Panc1 (cell line): ENCODE results near the gene ADSS2. TPM values are rescaled to one million over a fixed set of nuclear protein-coding genes. Genes with fewer than 3 reads are reported as not detected.

Source experiments
- ATAC-seq: fragments of 200-7000 bp; cut with Tn5 transposase; 2 replicates; pipeline ENCODE4 v1.9.1; 2020; ENCODE audit warnings: mild to moderate bottlenecking, moderate library complexity
- BruUV-seq: library from RNA; stranded (reverse); fragments of 400-500 nt; replicated peaks from 2 replicates; lab custom pipeline; 2021; lab: Mats Ljungman, UMichigan
- CTCF ChIA-PET: fragments of 300-600 bp; sonication (Branson Sonifier 250); formaldehyde crosslinking; loops from one replicate; lab custom pipeline; 2022; ENCODE audit warnings: antibody characterized with exemption; lab: Charles Lee
- POLR2A ChIA-PET: fragments of 300-600 bp; sonication (Branson Sonifier 250); formaldehyde crosslinking; loops from one replicate; lab custom pipeline; 2022; ENCODE audit warnings: antibody characterized with exemption; lab: Charles Lee
- DNase-seq: peaks from one replicate; pipeline ENCODE4 v3.0.0-alpha.2; 2010; ENCODE audit warnings: low read depth, low spot score
- H3K27ac ChIP-seq: 2 replicates; pipeline ENCODE4 v1.5.1; 2011; ENCODE audit warnings: mild to moderate bottlenecking, low read length, inconsistent platforms
- H3K27me3 ChIP-seq: fragments of 200-500 bp; sonication (Bioruptor generic); 2 replicates; pipeline ENCODE4 v1.6.0; 2014; ENCODE audit warnings: low read length, inconsistent platforms; ENCODE audit not compliant: control insufficient read depth, insufficient read depth
- H3K36me3 ChIP-seq: fragments of 200-500 bp; sonication (Bioruptor generic); 2 replicates; pipeline ENCODE4 v1.5.1; 2014; ENCODE audit warnings: inconsistent platforms, mild to moderate bottlenecking, low read length, moderate library complexity; ENCODE audit not compliant: control insufficient read depth, insufficient read depth
- H3K4me1 ChIP-seq: 2 replicates; pipeline ENCODE4 v1.5.1; 2011; ENCODE audit warnings: inconsistent platforms, mild to moderate bottlenecking, low read length, moderate library complexity; ENCODE audit not compliant: control insufficient read depth, insufficient read depth
- H3K4me3 ChIP-seq, 2 experiments: 2 replicates each; pipeline ENCODE4 v1.5.1; 2011 to 2012; ENCODE audit warnings: low read depth in 2 of 2, low read length in 2 of 2, mild to moderate bottlenecking in 2 of 2, inconsistent platforms in 1 of 2, moderate library complexity in 1 of 2
- H3K9me3 ChIP-seq: fragments of 200-500 bp; sonication (Bioruptor generic); 2 replicates; pipeline ENCODE4 v1.5.1; 2014; ENCODE audit warnings: low read depth, mild to moderate bottlenecking, inconsistent platforms, low read length, moderate library complexity; ENCODE audit not compliant: control insufficient read depth, insufficient read depth
- POLR2AphosphoS5 ChIP-seq: IDR thresholded peaks from 2 replicates; pipeline ENCODE4 v1.6.1; 2012; ENCODE audit warnings: mild to moderate bottlenecking, low read depth, low read length, moderate library complexity
- REST ChIP-seq, 2 experiments: IDR thresholded peaks; 2 replicates each; pipeline ENCODE4 v1.6.1; 2011 to 2012; ENCODE audit warnings: low read depth in 2 of 2, control low read depth in 1 of 2, low read length in 1 of 2, mild to moderate bottlenecking in 1 of 2, moderate library complexity in 1 of 2; ENCODE audit not compliant: insufficient read depth in 1 of 2
- SIN3A ChIP-seq: IDR thresholded peaks from 2 replicates; pipeline ENCODE4 v1.6.1; 2012; ENCODE audit warnings: low read depth, mild to moderate bottlenecking, low read length, moderate library complexity, borderline replicate concordance; ENCODE audit not compliant: insufficient read depth
- TCF7L2 ChIP-seq: IDR thresholded peaks from 2 replicates; pipeline ENCODE4 v1.6.1; 2011; ENCODE audit warnings: mild to moderate bottlenecking, low read depth, low read length, inconsistent platforms
- in situ Hi-C: cut with HindIII; loops from 2 replicates; pipeline ENCODE4 v1.10.0; 2016; ENCODE audit warnings: low sequenced_read_pairs, low pct_unique_long_range_greater_than_20kb
- intact Hi-C: fragments of 100-400 bp; cut with micrococcal nuclease; formaldehyde crosslinking; loops from one replicate; pipeline ENCODE4 v1.10.0; 2022; ENCODE audit not compliant: unreplicated experiment
- total RNA-seq: library from RNA; stranded (reverse); gene quantifications from one replicate; pipeline ENCODE4 v1.2.1, GENCODE V29; 2021; ENCODE audit not compliant: unreplicated experiment
- TF ChIP-seq, protein P1 (sequence below): fragments of 450-650 bp; IDR thresholded peaks from 2 replicates; pipeline ENCODE4 v1.5.1; 2017; ENCODE audit warnings: mild to moderate bottlenecking

Gene ADSS2
- total RNA-seq, 1 experiment from 2014 or later: 42.2 TPM

DNA sequence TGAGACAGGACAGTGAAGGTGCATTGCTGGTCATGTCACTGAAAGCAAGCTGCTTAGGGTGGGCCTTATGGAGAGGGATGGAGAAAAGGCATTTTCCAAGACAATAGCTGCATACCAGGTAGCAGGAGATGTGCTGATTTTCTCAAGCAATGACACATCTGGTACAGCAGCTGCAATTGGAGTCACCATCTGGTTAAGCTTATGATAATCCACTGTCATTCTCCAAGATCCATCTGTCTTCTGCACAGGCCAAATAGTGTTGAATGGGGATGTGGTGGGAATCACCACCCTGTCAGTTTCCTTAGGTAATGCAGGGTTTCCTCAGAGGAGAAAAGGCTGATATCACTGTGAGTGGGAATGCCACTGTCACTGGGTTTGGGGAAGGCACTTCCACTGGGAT lies 54.6 kb downstream of the ADSS2 start:
- no peak overlapping the region for H3K4me3 ChIP-seq
- no peak for TF ChIP-seq SIN3A
- TF ChIP-seq, protein P1, sequence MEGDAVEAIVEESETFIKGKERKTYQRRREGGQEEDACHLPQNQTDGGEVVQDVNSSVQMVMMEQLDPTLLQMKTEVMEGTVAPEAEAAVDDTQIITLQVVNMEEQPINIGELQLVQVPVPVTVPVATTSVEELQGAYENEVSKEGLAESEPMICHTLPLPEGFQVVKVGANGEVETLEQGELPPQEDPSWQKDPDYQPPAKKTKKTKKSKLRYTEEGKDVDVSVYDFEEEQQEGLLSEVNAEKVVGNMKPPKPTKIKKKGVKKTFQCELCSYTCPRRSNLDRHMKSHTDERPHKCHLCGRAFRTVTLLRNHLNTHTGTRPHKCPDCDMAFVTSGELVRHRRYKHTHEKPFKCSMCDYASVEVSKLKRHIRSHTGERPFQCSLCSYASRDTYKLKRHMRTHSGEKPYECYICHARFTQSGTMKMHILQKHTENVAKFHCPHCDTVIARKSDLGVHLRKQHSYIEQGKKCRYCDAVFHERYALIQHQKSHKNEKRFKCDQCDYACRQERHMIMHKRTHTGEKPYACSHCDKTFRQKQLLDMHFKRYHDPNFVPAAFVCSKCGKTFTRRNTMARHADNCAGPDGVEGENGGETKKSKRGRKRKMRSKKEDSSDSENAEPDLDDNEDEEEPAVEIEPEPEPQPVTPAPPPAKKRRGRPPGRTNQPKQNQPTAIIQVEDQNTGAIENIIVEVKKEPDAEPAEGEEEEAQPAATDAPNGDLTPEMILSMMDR: no peak
- TF ChIP-seq REST (IDR thresholded peaks at IDR 0.05; ENCODE audit: insufficient read depth in 1 of 2, low read depth in 2 of 2, low read length in 1 of 2): no peak
- no peak for TF ChIP-seq TCF7L2
- TF ChIP-seq POLR2AphosphoS5: no peak
- DNase-seq: no peak
- no peaks in the 10 kb centered on the region for H3K36me3 ChIP-seq
- no peaks in the 10 kb centered on the region for H3K4me1 ChIP-seq
- no peak overlapping the region for H3K27ac ChIP-seq
- no TSS peak for BruUV-seq
- CTCF ChIA-PET: no interaction called here
- POLR2A ChIA-PET: no interaction called here
- no peak for ATAC-seq
- no peaks in the 10 kb centered on the region for H3K27me3 ChIP-seq
- in situ Hi-C loops: no loop called here
- peaks cover 13% of the 10 kb centered on the region for H3K9me3 ChIP-seq
- intact Hi-C loops: no loop called here

DNA sequence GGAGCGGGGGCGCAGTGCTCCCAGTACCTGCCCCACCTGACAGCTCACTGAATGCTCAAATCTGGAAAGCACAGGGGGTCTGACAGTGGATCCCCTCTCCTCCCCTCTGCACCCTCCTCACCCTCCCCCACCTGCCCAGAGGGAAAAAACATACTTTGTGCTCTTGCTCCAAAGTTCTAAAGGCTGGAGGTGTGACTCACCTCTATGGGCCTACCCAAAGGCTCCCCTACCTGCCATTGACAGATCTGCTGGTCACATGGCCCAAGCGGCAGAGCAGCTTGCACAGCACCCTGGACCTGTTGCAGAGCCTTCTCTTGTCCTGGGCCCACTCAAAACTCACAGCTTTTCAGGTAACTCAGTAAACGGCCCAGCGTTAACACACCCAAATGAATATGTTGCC lies 55.7 kb downstream of the ADSS2 start:
- BruUV-seq: no TSS peak
- DNase-seq: no peak
- no peaks in the 10 kb centered on the region for H3K27me3 ChIP-seq
- H3K4me3 ChIP-seq: no peak overlapping the region
- no peak overlapping the region for H3K27ac ChIP-seq
- peaks cover 2% of the 10 kb centered on the region; the same call in 1 of the 2 replicates for H3K9me3 ChIP-seq
- intact Hi-C loops: no loop called here
- ChIA-PET POLR2A (no interaction called here), CTCF (no interaction called here)
- peak; percentile 21; the same call in 1 of the 2 replicates for ATAC-seq
- H3K36me3 ChIP-seq: no peaks in the 10 kb centered on the region
- in situ Hi-C loops: no loop called here
- no peaks in the 10 kb centered on the region for H3K4me1 ChIP-seq
- TF ChIP-seq TCF7L2 (no peak), REST (IDR thresholded peaks at IDR 0.05; ENCODE audit: insufficient read depth in 1 of 2, low read depth in 2 of 2, low read length in 1 of 2) (no peak), SIN3A (no peak), POLR2AphosphoS5 (no peak)
- TF ChIP-seq, protein P1: no peak
